Karpas-422 (cell line): ENCODE results near the gene TFB2M. TPM values are rescaled to one million over a fixed set of nuclear protein-coding genes. Genes with fewer than 3 reads are reported as not detected.

Source experiments
- DNase-seq: peaks from one replicate; pipeline ENCODE4 v3.0.0-alpha.2; 2015
- H2AFZ ChIP-seq: fragments of 200-600 bp; sonication (generic); 2 replicates; pipeline ENCODE4 v1.6.1; 2014; ENCODE audit warnings: antibody characterized with exemption, low read length, mixed read lengths
- H3K27ac ChIP-seq: fragments of 200-600 bp; sonication (generic); 2 replicates; pipeline ENCODE4 v1.5.1; 2014; ENCODE audit warnings: mild to moderate bottlenecking, low read length, moderate library complexity
- H3K27me3 ChIP-seq: fragments of 200-600 bp; sonication (generic); 2 replicates; pipeline ENCODE4 v1.6.1; 2014; ENCODE audit warnings: low read length, mixed read lengths
- H3K36me3 ChIP-seq: fragments of 200-600 bp; sonication (generic); 2 replicates; pipeline ENCODE4 v1.6.1; 2014; ENCODE audit warnings: low read length, mixed read lengths; ENCODE audit not compliant: insufficient read depth
- H3K4me1 ChIP-seq: fragments of 200-600 bp; sonication (generic); 2 replicates; pipeline ENCODE4 v1.6.1; 2014; ENCODE audit warnings: mild to moderate bottlenecking, low read length, mixed read lengths
- H3K4me2 ChIP-seq: fragments of 200-600 bp; sonication (generic); 2 replicates; pipeline ENCODE4 v1.6.1; 2014; ENCODE audit warnings: low read length, low read depth, mild to moderate bottlenecking; ENCODE audit not compliant: poor library complexity, severe bottlenecking
- H3K4me3 ChIP-seq: fragments of 200-600 bp; sonication (generic); 2 replicates; pipeline ENCODE4 v1.5.1; 2014; ENCODE audit warnings: mild to moderate bottlenecking, antibody characterized with exemption, low read length, mixed read lengths
- H3K79me2 ChIP-seq: fragments of 200-600 bp; sonication (generic); 2 replicates; pipeline ENCODE4 v1.6.1; 2014; ENCODE audit warnings: mild to moderate bottlenecking, low read length, mixed read lengths
- H3K9ac ChIP-seq: fragments of 200-600 bp; sonication (generic); 2 replicates; pipeline ENCODE4 v1.6.0; 2014; ENCODE audit warnings: low read length
- H3K9me2 ChIP-seq: fragments of 200-600 bp; sonication (generic), shearing (Covaris generic); replicated peaks from 2 replicates; pipeline ENCODE4 v1.6.0; 2014; ENCODE audit warnings: mild to moderate bottlenecking, low read length, moderate library complexity; ENCODE audit not compliant: insufficient read depth
- H3K9me3 ChIP-seq: fragments of 300-700, 200-600 bp; sonication (generic); 2 replicates; pipeline ENCODE4 v1.6.1; 2014; ENCODE audit warnings: low read length, mixed read lengths
- H4K20me1 ChIP-seq: fragments of 200-600 bp; sonication (generic); 2 replicates; pipeline ENCODE4 v1.6.1; 2014; ENCODE audit warnings: mild to moderate bottlenecking, antibody characterized with exemption, low read length, low read depth; ENCODE audit not compliant: insufficient read depth
- total RNA-seq: library from RNA; depleted of rRNA; stranded (reverse); fragments of >200 nt; shearing (Covaris generic); gene quantifications from 2 replicates; pipeline ENCODE4 v1.2.3, GENCODE V29; 2014; ENCODE audit warnings: low replicate concordance

Gene TFB2M
- total RNA-seq, 1 experiment from 2014 or later, result 20.5 TPM

GRCh38 chr1:246537441-246537840 lies 28.6 kb downstream of the TFB2M start:
- Histone ChIP-seq H3K79me2 (no peaks in the 10 kb centered on the region), H3K9me3 (no peaks in the 10 kb centered on the region), H3K4me2 (no peak overlapping the region), H2AFZ (no peak overlapping the region), H4K20me1 (no peaks in the 10 kb centered on the region), H3K9me2 (no peaks in the 10 kb centered on the region), H3K27me3 (no peaks in the 10 kb centered on the region), H3K4me3 (no peak overlapping the region), H3K36me3 (peaks cover 16% of the 10 kb centered on the region), H3K9ac (no peak overlapping the region), H3K27ac (no peak overlapping the region), H3K4me1 (no peaks in the 10 kb centered on the region)
- DNase-seq, result no peak

GRCh38 chr1:246534114-246534513 lies 31.9 kb downstream of the TFB2M start:
- Histone ChIP-seq H3K79me2 (no peaks in the 10 kb centered on the region), H2AFZ (no peak overlapping the region), H3K9ac (no peak overlapping the region), H3K4me2 (no peak overlapping the region), H3K9me2 (no peaks in the 10 kb centered on the region), H3K9me3 (peaks cover 6% of the 10 kb centered on the region), H3K27ac (no peak overlapping the region), H3K4me1 (no peaks in the 10 kb centered on the region), H4K20me1 (no peaks in the 10 kb centered on the region), H3K4me3 (no peak overlapping the region), H3K36me3 (no peaks in the 10 kb centered on the region), H3K27me3 (no peaks in the 10 kb centered on the region)
- DNase-seq, result no peak

GRCh38 chr1:246533371-246533905 lies 32.6 kb downstream of the TFB2M start:
- Histone ChIP-seq H3K9me2 (no peaks in the 10 kb centered on the region), H3K4me2 (no peak overlapping the region), H2AFZ (no peak overlapping the region), H3K9me3 (peaks cover 6% of the 10 kb centered on the region), H3K9ac (no peak overlapping the region), H3K36me3 (no peaks in the 10 kb centered on the region), H3K79me2 (no peaks in the 10 kb centered on the region), H3K27me3 (no peaks in the 10 kb centered on the region), H3K27ac (no peak overlapping the region), H4K20me1 (no peaks in the 10 kb centered on the region), H3K4me3 (no peak overlapping the region), H3K4me1 (no peaks in the 10 kb centered on the region)
- no peak for DNase-seq

GRCh38 chr1:246532519-246532918 lies 33.5 kb downstream of the TFB2M start:
- Histone ChIP-seq H3K9me3 (peaks cover 6% of the 10 kb centered on the region), H4K20me1 (no peaks in the 10 kb centered on the region), H3K27me3 (no peaks in the 10 kb centered on the region), H3K9ac (no peak overlapping the region), H3K79me2 (no peaks in the 10 kb centered on the region), H3K4me2 (no peak overlapping the region), H2AFZ (no peak overlapping the region), H3K27ac (no peak overlapping the region), H3K4me1 (peaks cover 4% of the 10 kb centered on the region), H3K36me3 (no peaks in the 10 kb centered on the region), H3K9me2 (no peaks in the 10 kb centered on the region), H3K4me3 (no peak overlapping the region)
- DNase-seq, result no peak

- Histone ChIP-seq H3K27me3 (no peaks in the 10 kb centered on the region), H3K79me2 (no peaks in the 10 kb centered on the region), H4K20me1 (no peaks in the 10 kb centered on the region), H3K36me3 (no peaks in the 10 kb centered on the region; the same call in 1 of the 2 replicates), H3K9me2 (no peaks in the 10 kb centered on the region), H3K4me3 (no peak overlapping the region), H3K27ac (no peak overlapping the region), H3K9me3 (peaks cover 6% of the 10 kb centered on the region), H3K4me1 (peaks cover 8% of the 10 kb centered on the region), H3K4me2 (no peak overlapping the region), H3K9ac (no peak overlapping the region), H2AFZ (no peak overlapping the region)
- DNase-seq, result no peak
Observed at GRCh38 chr1:246530482-246530881, 35.6 kb downstream of the TFB2M start.

GRCh38 chr1:246528933-246529731 lies 36.9 kb downstream of the TFB2M start:
- no peak overlapping the region for H3K4me3 ChIP-seq
- H3K79me2 ChIP-seq, result no peaks in the 10 kb centered on the region
- H3K9me3 ChIP-seq, result peaks cover 6% of the 10 kb centered on the region
- H3K4me1 ChIP-seq, result peaks cover 8% of the 10 kb centered on the region
- no peaks in the 10 kb centered on the region for H3K9me2 ChIP-seq
- no peak overlapping the region for H3K4me2 ChIP-seq
- no peaks in the 10 kb centered on the region; the same call in 1 of the 2 replicates for H3K36me3 ChIP-seq
- H3K27me3 ChIP-seq, result no peaks in the 10 kb centered on the region
- no peak overlapping the region for H2AFZ ChIP-seq
- no peak overlapping the region for H3K9ac ChIP-seq
- peak; percentile 56 for DNase-seq
- no peak overlapping the region for H3K27ac ChIP-seq
- no peaks in the 10 kb centered on the region for H4K20me1 ChIP-seq

GRCh38 chr1:246527402-246528088 lies 38.5 kb downstream of the TFB2M start:
- H3K9me2 ChIP-seq, result no peaks in the 10 kb centered on the region
- H2AFZ ChIP-seq, result peak overlapping the region; percentile 42; the same call in 1 of the 2 replicates
- H3K27me3 ChIP-seq, result no peaks in the 10 kb centered on the region
- H4K20me1 ChIP-seq, result no peaks in the 10 kb centered on the region
- H3K4me3 ChIP-seq, result no peak overlapping the region
- peaks cover 8% of the 10 kb centered on the region for H3K4me1 ChIP-seq
- no peaks in the 10 kb centered on the region for H3K79me2 ChIP-seq
- peaks cover 6% of the 10 kb centered on the region for H3K9me3 ChIP-seq
- H3K9ac ChIP-seq, result peak overlapping the region; percentile 25; the same call in 1 of the 2 replicates
- H3K27ac ChIP-seq, result no peak overlapping the region
- no peak for DNase-seq
- H3K36me3 ChIP-seq, result no peaks in the 10 kb centered on the region; the same call in 1 of the 2 replicates
- H3K4me2 ChIP-seq, result no peak overlapping the region

- H3K27me3 ChIP-seq, result no peaks in the 10 kb centered on the region
- no peak overlapping the region for H3K27ac ChIP-seq
- no peak overlapping the region for H3K4me2 ChIP-seq
- H3K79me2 ChIP-seq, result no peaks in the 10 kb centered on the region
- no peak overlapping the region for H3K4me3 ChIP-seq
- H4K20me1 ChIP-seq, result no peaks in the 10 kb centered on the region
- H3K9me3 ChIP-seq, result peaks cover 6% of the 10 kb centered on the region
- peak overlapping the region; percentile 42; the same call in 1 of the 2 replicates for H2AFZ ChIP-seq
- no peaks in the 10 kb centered on the region; the same call in 1 of the 2 replicates for H3K36me3 ChIP-seq
- no peak for DNase-seq
- H3K9me2 ChIP-seq, result no peaks in the 10 kb centered on the region
- H3K9ac ChIP-seq, result no peak overlapping the region
- peaks cover 8% of the 10 kb centered on the region for H3K4me1 ChIP-seq
Observed at GRCh38 chr1:246526915-246527314, 39.1 kb downstream of the TFB2M start.
